Measurements from ENCODE around the gene SLC5A7.

DNA sequence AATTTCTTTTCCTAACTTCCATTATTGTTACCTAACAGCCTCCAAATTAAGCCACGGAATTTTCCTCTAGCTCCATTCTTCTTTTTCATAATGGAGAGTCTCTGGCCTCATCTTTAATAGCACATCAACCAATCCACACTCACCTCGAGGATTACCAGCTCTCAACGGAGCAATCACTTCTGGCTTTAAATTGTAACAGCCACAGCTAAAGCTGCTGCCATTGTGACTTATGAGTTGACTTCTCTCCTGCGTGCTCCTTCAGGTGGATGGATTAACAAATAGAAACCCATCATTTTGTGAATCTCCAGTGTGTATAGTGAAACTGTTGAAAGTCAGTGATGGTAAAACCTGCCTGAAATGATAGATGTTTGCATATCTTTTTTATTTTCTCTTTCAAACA is 24.9 kb upstream of the SLC5A7 start:
- TF ChIP-seq, protein P1, sequence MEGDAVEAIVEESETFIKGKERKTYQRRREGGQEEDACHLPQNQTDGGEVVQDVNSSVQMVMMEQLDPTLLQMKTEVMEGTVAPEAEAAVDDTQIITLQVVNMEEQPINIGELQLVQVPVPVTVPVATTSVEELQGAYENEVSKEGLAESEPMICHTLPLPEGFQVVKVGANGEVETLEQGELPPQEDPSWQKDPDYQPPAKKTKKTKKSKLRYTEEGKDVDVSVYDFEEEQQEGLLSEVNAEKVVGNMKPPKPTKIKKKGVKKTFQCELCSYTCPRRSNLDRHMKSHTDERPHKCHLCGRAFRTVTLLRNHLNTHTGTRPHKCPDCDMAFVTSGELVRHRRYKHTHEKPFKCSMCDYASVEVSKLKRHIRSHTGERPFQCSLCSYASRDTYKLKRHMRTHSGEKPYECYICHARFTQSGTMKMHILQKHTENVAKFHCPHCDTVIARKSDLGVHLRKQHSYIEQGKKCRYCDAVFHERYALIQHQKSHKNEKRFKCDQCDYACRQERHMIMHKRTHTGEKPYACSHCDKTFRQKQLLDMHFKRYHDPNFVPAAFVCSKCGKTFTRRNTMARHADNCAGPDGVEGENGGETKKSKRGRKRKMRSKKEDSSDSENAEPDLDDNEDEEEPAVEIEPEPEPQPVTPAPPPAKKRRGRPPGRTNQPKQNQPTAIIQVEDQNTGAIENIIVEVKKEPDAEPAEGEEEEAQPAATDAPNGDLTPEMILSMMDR (IDR thresholded peaks at IDR 0.05; ENCODE audit: low read length): no peak
- no peak for TF ChIP-seq EZH2 (IDR thresholded peaks at IDR 0.05; ENCODE audit: borderline replicate concordance, low read length)
